B cell (primary cell): ENCODE results near the gene PTGES3L. TPM values are rescaled to one million over a fixed set of nuclear protein-coding genes. Genes with fewer than 3 reads are reported as not detected.

Source experiments
- ATAC-seq: fragments of 200-7000 bp; cut with Tn5 transposase; one replicate; pipeline ENCODE4 v1.10.0; 2021; ENCODE audit warnings: low read depth, mild to moderate bottlenecking, moderate number of reproducible peaks, moderate library complexity
- CTCF ChIA-PET: fragments of 350-600 bp; sonication (Branson Sonifier 250); formaldehyde crosslinking; loops from one replicate; lab custom pipeline; 2021; ENCODE audit warnings: antibody characterized with exemption, inconsistent platforms; lab: Charles Lee
- POLR2A ChIA-PET: fragments of 350-600 bp; sonication (Branson Sonifier 250); formaldehyde crosslinking; loops from one replicate; lab custom pipeline; 2021; ENCODE audit warnings: antibody characterized with exemption; lab: Charles Lee
- DNase-seq: peaks from one replicate; pipeline ENCODE4 v3.0.0; 2013
- H2AFZ ChIP-seq: 2 replicates; pipeline ENCODE4 v1.6.1; 2012; ENCODE audit warnings: mild to moderate bottlenecking, low read depth, low read length; ENCODE audit not compliant: insufficient read depth, poor library complexity, severe bottlenecking
- H3K27ac ChIP-seq, 2 donors: 1 replicate in 1 of 2; 2 replicates in 1 of 2; pipeline ENCODE4 v1.5.1; 2012 to 2013; ENCODE audit warnings: low read length in 2 of 2, mild to moderate bottlenecking in 2 of 2, moderate library complexity in 1 of 2
- H3K27me3 ChIP-seq, 4 experiments: fragments of 200-600 bp in 1 of 4; sonication (generic) in 1 of 4; replicated peaks in 1 of 4; 1 replicate in 2 of 4; 2 replicates in 2 of 4; pipeline versions ENCODE4 v1.6.1 to v1.7.0; 2013 to 2016; ENCODE audit warnings: low read length in 3 of 4, mild to moderate bottlenecking in 2 of 4, mixed read lengths in 1 of 4, moderate library complexity in 1 of 4; ENCODE audit not compliant: insufficient read depth in 4 of 4, control insufficient read depth in 3 of 4; ENCODE audit errors: control extremely low read depth in 1 of 4
- H3K36me3 ChIP-seq, 2 experiments: replicated peaks in 1 of 2; 1 replicate in 1 of 2; 2 replicates in 1 of 2; pipeline versions ENCODE4 v1.6.1 to v1.7.1; 2013; ENCODE audit warnings: low read length in 1 of 2; ENCODE audit not compliant: insufficient read depth in 2 of 2, control insufficient read depth in 1 of 2; ENCODE audit errors: control extremely low read depth in 1 of 2, extremely low read depth in 1 of 2
- H3K4me1 ChIP-seq, 2 donors: fragments of 200-600 bp in 1 of 2; sonication (generic) in 1 of 2; 1 replicate in 1 of 2; 2 replicates in 1 of 2; pipeline versions ENCODE4 v1.5.1 to v1.6.1; 2013 to 2017; ENCODE audit warnings: low read length in 2 of 2; ENCODE audit not compliant: control insufficient read depth in 2 of 2, insufficient read depth in 2 of 2
- H3K4me2 ChIP-seq: replicated peaks from 2 replicates; pipeline ENCODE3; 2012; ENCODE audit warnings: mild to moderate bottlenecking, low read depth, low read length; ENCODE audit not compliant: poor library complexity, severe bottlenecking
- H3K4me3 ChIP-seq, 5 experiments: fragments of 200-600 bp in 1 of 5; sonication (generic) in 1 of 5; 1 replicate in 3 of 5; 2 replicates in 2 of 5; pipeline versions ENCODE4 v1.5.1 to v1.7.0; 2011 to 2016; ENCODE audit warnings: low read length in 4 of 5, mild to moderate bottlenecking in 4 of 5, low read depth in 2 of 5, control low read depth in 1 of 5, moderate library complexity in 1 of 5; ENCODE audit not compliant: insufficient read depth in 1 of 5; ENCODE audit errors: control extremely low read depth in 1 of 5, extremely low read depth in 1 of 5
- H3K79me2 ChIP-seq: fragments of 200-600 bp; sonication (generic); one replicate; pipeline ENCODE4 v1.6.0; 2016; ENCODE audit warnings: low read length; ENCODE audit not compliant: control insufficient read depth, insufficient read depth
- H3K9ac ChIP-seq: fragments of 200-600 bp; sonication (generic); 2 replicates; pipeline ENCODE4 v1.6.1; 2017; ENCODE audit warnings: mild to moderate bottlenecking, low read length, moderate library complexity
- H3K9me3 ChIP-seq, 3 donors: one replicate each; pipeline versions ENCODE4 v1.6.1 to v1.7.1; 2013; ENCODE audit warnings: low read length in 2 of 3; ENCODE audit not compliant: control insufficient read depth in 2 of 3, insufficient read depth in 1 of 3; ENCODE audit errors: control extremely low read depth in 1 of 3
- H4K20me1 ChIP-seq: 2 replicates; pipeline ENCODE4 v1.6.0; 2012; ENCODE audit warnings: mild to moderate bottlenecking, low read length; ENCODE audit not compliant: insufficient read depth, control insufficient read depth, poor library complexity, severe bottlenecking
- H3K27ac Mint-ChIP-seq: one replicate; pipeline ENCODE4 v1.8.0; 2021; ENCODE audit warnings: mixed read lengths
- H3K27me3 Mint-ChIP-seq: one replicate; pipeline ENCODE4 v1.8.0; 2021; ENCODE audit warnings: mixed read lengths
- H3K4me1 Mint-ChIP-seq: one replicate; pipeline ENCODE4 v1.8.0; 2021; ENCODE audit warnings: mixed read lengths
- H3K4me3 Mint-ChIP-seq: one replicate; pipeline ENCODE4 v1.8.0; 2021; ENCODE audit warnings: mixed read lengths
- H3K9me3 Mint-ChIP-seq: one replicate; pipeline ENCODE4 v1.8.0; 2022; ENCODE audit warnings: mixed read lengths; ENCODE audit not compliant: insufficient read depth
- EZH2 ChIP-seq: IDR thresholded peaks from 2 replicates; pipeline ENCODE4 v1.6.1; 2012; ENCODE audit warnings: borderline replicate concordance, low read depth, mild to moderate bottlenecking, moderate library complexity, low read length; ENCODE audit not compliant: insufficient read depth, poor library complexity, severe bottlenecking
- WGBS: methylation state at CpG from one replicate; pipeline ENCODE4 v1.1.5; 2013; ENCODE audit warnings: missing lambda C conversion rate; ENCODE audit not compliant: insufficient coverage; 5-methylcytosine and 5-hydroxymethylcytosine counted together
- intact Hi-C: fragments of 100-400 bp; cut with micrococcal nuclease; formaldehyde crosslinking; loops from one replicate; pipeline ENCODE4 v1.10.0; 2022
- polyA plus RNA-seq: library from polyadenylated mRNA; depleted of rRNA; stranded (reverse); fragments of >200 nt; gene quantifications from 2 replicates; pipeline ENCODE4 v1.2.3, GENCODE V29; 2012
- total RNA-seq, 2 donors: library from RNA; stranded (reverse); fragments of 120-200 nt in 1 of 2; gene quantifications; 1 replicate in 1 of 2; 2 replicates in 1 of 2; pipeline versions ENCODE4 v1.2.3 to v1.2.4, GENCODE V29; 2013 to 2022
- TF ChIP-seq, protein P1 (sequence below): fragments of 200-600 bp; IDR thresholded peaks from one replicate; pipeline ENCODE4 v1.8.0; 2022; ENCODE audit warnings: antibody characterized with exemption, mild to moderate bottlenecking

PTGES3L gene
- total and polyA plus RNA-seq, 2 donors (not counting 1 experiment from before 2014, with no cell fraction given): 0.94 to 1.0 TPM

DNA sequence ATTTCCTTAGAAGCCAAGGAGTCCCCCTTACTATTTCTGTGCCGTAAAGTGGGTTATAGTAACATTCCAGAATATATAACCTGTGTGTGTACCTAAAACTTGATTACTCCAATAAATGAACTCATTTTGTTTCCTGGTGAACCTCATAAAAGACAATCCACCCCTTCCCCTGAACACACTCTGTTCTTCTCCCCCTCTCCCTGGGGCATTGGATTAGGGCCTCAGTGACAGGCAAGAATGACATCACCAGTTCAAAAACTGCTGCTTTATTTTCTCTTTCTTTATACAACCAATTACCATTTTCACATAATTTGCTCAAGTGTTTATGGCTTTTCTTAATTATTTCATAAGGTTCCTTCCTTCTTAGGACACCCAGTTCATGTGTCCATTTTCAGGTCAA, 33.1 kb downstream of the PTGES3L start:
- Mint-ChIP-seq H3K27ac (no peak overlapping the region), H3K4me3 (no peak overlapping the region), H3K4me1 (no peaks in the 10 kb centered on the region), H3K27me3 (no peaks in the 10 kb centered on the region), H3K9me3 (no peaks in the 10 kb centered on the region)
- Histone ChIP-seq H3K79me2 (no peaks in the 10 kb centered on the region), H3K9me3 (no peaks in the 10 kb centered on the region), H3K27me3 (no peaks in the 10 kb centered on the region), H3K4me2 (no peak overlapping the region), H3K4me3 (no peak overlapping the region), H3K36me3 (peaks cover 0 to 19% of the 10 kb centered on the region in 2 experiments), H2AFZ (no peak overlapping the region), H3K9ac (no peak overlapping the region), H3K4me1 (no peaks in the 10 kb centered on the region), H4K20me1 (no peaks in the 10 kb centered on the region), H3K27ac (no peak overlapping the region)
- 100% methylated on average over 1 of the region's 1 CpG for WGBS
- ChIA-PET POLR2A (no interaction called here), CTCF (no interaction called here)
- TF ChIP-seq, protein P1, sequence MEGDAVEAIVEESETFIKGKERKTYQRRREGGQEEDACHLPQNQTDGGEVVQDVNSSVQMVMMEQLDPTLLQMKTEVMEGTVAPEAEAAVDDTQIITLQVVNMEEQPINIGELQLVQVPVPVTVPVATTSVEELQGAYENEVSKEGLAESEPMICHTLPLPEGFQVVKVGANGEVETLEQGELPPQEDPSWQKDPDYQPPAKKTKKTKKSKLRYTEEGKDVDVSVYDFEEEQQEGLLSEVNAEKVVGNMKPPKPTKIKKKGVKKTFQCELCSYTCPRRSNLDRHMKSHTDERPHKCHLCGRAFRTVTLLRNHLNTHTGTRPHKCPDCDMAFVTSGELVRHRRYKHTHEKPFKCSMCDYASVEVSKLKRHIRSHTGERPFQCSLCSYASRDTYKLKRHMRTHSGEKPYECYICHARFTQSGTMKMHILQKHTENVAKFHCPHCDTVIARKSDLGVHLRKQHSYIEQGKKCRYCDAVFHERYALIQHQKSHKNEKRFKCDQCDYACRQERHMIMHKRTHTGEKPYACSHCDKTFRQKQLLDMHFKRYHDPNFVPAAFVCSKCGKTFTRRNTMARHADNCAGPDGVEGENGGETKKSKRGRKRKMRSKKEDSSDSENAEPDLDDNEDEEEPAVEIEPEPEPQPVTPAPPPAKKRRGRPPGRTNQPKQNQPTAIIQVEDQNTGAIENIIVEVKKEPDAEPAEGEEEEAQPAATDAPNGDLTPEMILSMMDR: no peak
- no peak for TF ChIP-seq EZH2
- ATAC-seq (no peak), DNase-seq (no peak)
- intact Hi-C loops: no loop called here

DNA sequence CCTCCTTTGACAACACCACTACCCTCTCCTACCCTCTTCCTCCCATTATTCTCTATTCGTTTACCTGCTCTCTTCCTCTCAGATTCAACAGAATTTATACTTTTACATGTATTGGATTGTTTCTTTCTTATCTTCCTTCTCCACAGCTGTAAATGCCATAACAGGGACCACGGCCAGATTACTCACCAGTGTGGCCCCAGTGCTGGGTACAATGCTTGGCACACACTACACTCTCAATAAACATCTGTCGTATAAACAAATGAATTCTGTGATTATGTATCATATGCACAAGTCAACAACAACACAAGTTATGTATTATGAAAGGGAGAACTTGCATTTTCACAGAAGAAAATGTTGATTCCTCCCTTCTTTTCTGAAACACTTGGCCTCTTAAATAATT, 35.7 kb downstream of the PTGES3L start:
- POLR2A ChIA-PET: no interaction called here
- no peak for ATAC-seq
- no peak overlapping the region for H3K4me2 ChIP-seq
- CTCF ChIA-PET: no interaction called here
- H3K27me3 ChIP-seq: peaks cover 0 to 6% (median 1%) of the 10 kb centered on the region in 4 experiments
- H3K36me3 ChIP-seq: peaks cover 0 to under 1% of the 10 kb centered on the region in 2 experiments
- H3K79me2 ChIP-seq: no peaks in the 10 kb centered on the region
- H3K4me1 ChIP-seq: no peaks in the 10 kb centered on the region
- H3K27me3 Mint-ChIP-seq: no peaks in the 10 kb centered on the region
- H2AFZ ChIP-seq: no peak overlapping the region
- H3K9ac ChIP-seq: no peak overlapping the region
- no peaks in the 10 kb centered on the region for H3K9me3 Mint-ChIP-seq
- no peaks in the 10 kb centered on the region for H4K20me1 ChIP-seq
- WGBS: no CpG with 5 or more reads among the region's 3 CpGs
- no peak overlapping the region for H3K27ac Mint-ChIP-seq
- no peaks in the 10 kb centered on the region for H3K9me3 ChIP-seq
- TF ChIP-seq, protein P1: no peak
- TF ChIP-seq EZH2: no peak
- no peak overlapping the region for H3K4me3 ChIP-seq
- no peaks in the 10 kb centered on the region for H3K4me1 Mint-ChIP-seq
- no peak overlapping the region for H3K27ac ChIP-seq
- intact Hi-C loops: no loop called here
- no peak for DNase-seq
- no peak overlapping the region for H3K4me3 Mint-ChIP-seq
